HepG2 (cell line): ENCODE results near the gene NMNAT1. TPM values are rescaled to one million over a fixed set of nuclear protein-coding genes. Genes with fewer than 3 reads are reported as not detected.

Source experiments
- BRD4 ChIP-seq: sonication (generic); formaldehyde crosslinking; IDR thresholded peaks from 2 replicates; pipeline ENCODE4 v1.4.0; 2020; ENCODE audit warnings: missing genetic modification reagents
- FLYWCH1 ChIP-seq: sonication (generic); formaldehyde crosslinking; IDR thresholded peaks from 2 replicates; pipeline ENCODE4 v1.8.1; 2023; ENCODE audit warnings: mild to moderate bottlenecking, missing genetic modification reagents
- GABPA ChIP-seq, 2 experiments: IDR thresholded peaks; 2 replicates each; pipeline ENCODE4 v1.6.1; 2011 to 2016; ENCODE audit warnings: low read depth in 2 of 2, low read length in 1 of 2, missing biosample characterization in 1 of 2, missing genetic modification characterization in 1 of 2
- GMEB2 ChIP-seq: IDR thresholded peaks from 2 replicates; pipeline ENCODE4 v1.6.1; 2016; ENCODE audit warnings: missing biosample characterization, missing genetic modification reagents, low read depth
- HBP1 ChIP-seq: IDR thresholded peaks from 2 replicates; pipeline ENCODE4 v1.6.1; 2016; ENCODE audit warnings: low read depth, control low read depth
- ISL2 ChIP-seq: sonication (generic); formaldehyde crosslinking; IDR thresholded peaks from 2 replicates; pipeline ENCODE4 v1.5.0; 2020; ENCODE audit warnings: missing genetic modification reagents
- NR2C2 ChIP-seq: sonication (generic); formaldehyde crosslinking; IDR thresholded peaks from 2 replicates; pipeline ENCODE4 v1.4.0; 2020; ENCODE audit warnings: missing genetic modification reagents, mild to moderate bottlenecking, moderate library complexity, borderline replicate concordance
- PATZ1 ChIP-seq: sonication (generic); formaldehyde crosslinking; IDR thresholded peaks from 2 replicates; pipeline ENCODE4 v1.4.0; 2020; ENCODE audit warnings: missing genetic modification reagents
- PHF20 ChIP-seq: sonication (generic); formaldehyde crosslinking; IDR thresholded peaks from 2 replicates; pipeline ENCODE4 v1.5.0; 2020; ENCODE audit warnings: mild to moderate bottlenecking, missing genetic modification reagents
- PRMT3 ChIP-seq: sonication (generic); formaldehyde crosslinking; IDR thresholded peaks from 2 replicates; pipeline ENCODE4 v1.8.1; 2022; ENCODE audit warnings: low read depth, mild to moderate bottlenecking, moderate library complexity, missing genetic modification reagents, borderline replicate concordance
- RXRB ChIP-seq: IDR thresholded peaks from 2 replicates; pipeline ENCODE4 v1.6.1; 2016; ENCODE audit warnings: borderline replicate concordance, missing genetic modification reagents, missing compliant biosample characterization
- ZHX1 ChIP-seq: sonication (generic); formaldehyde crosslinking; IDR thresholded peaks from 2 replicates; pipeline ENCODE4 v1.8.1; 2022; ENCODE audit warnings: low read depth, mild to moderate bottlenecking, missing genetic modification reagents
- ZNF20 ChIP-seq: sonication (generic); formaldehyde crosslinking; IDR thresholded peaks from 2 replicates; pipeline ENCODE4 v1.4.0; 2020; ENCODE audit warnings: mild to moderate bottlenecking, moderate library complexity, missing genetic modification reagents
- ZNF224 ChIP-seq: sonication (generic); formaldehyde crosslinking; IDR thresholded peaks from 2 replicates; pipeline ENCODE4 v1.5.0; 2020; ENCODE audit warnings: mild to moderate bottlenecking, missing genetic modification reagents
- ZNF343 ChIP-seq: sonication (generic); formaldehyde crosslinking; IDR thresholded peaks from 2 replicates; pipeline ENCODE4 v1.4.0; 2020; ENCODE audit warnings: mild to moderate bottlenecking, missing genetic modification reagents
- ZNF556 ChIP-seq: sonication (generic); formaldehyde crosslinking; IDR thresholded peaks from 2 replicates; pipeline ENCODE4 v1.4.0; 2020; ENCODE audit warnings: mild to moderate bottlenecking, missing genetic modification reagents, borderline replicate concordance
- ZNF562 ChIP-seq: sonication (generic); formaldehyde crosslinking; IDR thresholded peaks from 2 replicates; pipeline ENCODE4 v1.8.0; 2022; ENCODE audit warnings: missing genetic modification reagents, borderline replicate concordance
- ZSCAN5A ChIP-seq: sonication (generic); formaldehyde crosslinking; IDR thresholded peaks from 2 replicates; pipeline ENCODE4 v1.8.0; 2022; ENCODE audit warnings: mild to moderate bottlenecking, missing genetic modification reagents, borderline replicate concordance
- polyA plus RNA-seq, 8 experiments: library from polyadenylated mRNA; depleted of rRNA in 3 of 8; stranded (reverse) in 7 of 8; unstranded in 1 of 8; fragments of >200 nt; fragmentation: Illumina TruSeq in 4 of 8; extraction: Trizol in 4 of 8; gene quantifications; 2 replicates each; pipeline versions ENCODE4 v1.2.1 to v1.2.3, GENCODE V29; 2011 to 2016; ENCODE audit warnings: low read depth in 4 of 8, missing spikeins in 1 of 8, mixed read lengths in 1 of 8; ENCODE audit not compliant: insufficient read depth in 1 of 8
- total RNA-seq, 5 experiments: library from RNA; depleted of rRNA; stranded (reverse); fragments of >200 nt; fragmentation: Illumina TruSeq; extraction: Trizol; gene quantifications; 2 replicates each; pipeline ENCODE4 v1.2.3, GENCODE V29; 2016; ENCODE audit warnings: low read depth in 1 of 5

Gene NMNAT1
- total and polyA plus RNA-seq, 2 of the 13 experiments (the other 11 are each of a cell fraction or from before 2014, with no cell fraction given): 5.6 to 12.2 TPM

- TF ChIP-seq GMEB2 (no peak), ZNF224 (CRISPR knock-in tag) (no peak), NR2C2 (CRISPR knock-in tag) (peak; percentile 80), ZNF343 (CRISPR knock-in tag) (no peak), ZNF556 (CRISPR knock-in tag) (0 out of 2 replicates have a peak, but pooled peaks have one; percentile 49), ISL2 (peak; percentile 92), ZSCAN5A (CRISPR knock-in tag) (no peak), PATZ1 (CRISPR knock-in tag) (peak; percentile 89), PHF20 (CRISPR knock-in tag) (no peak), ZHX1 (CRISPR knock-in tag) (0 out of 2 replicates have a peak, but pooled peaks have one; percentile 55), HBP1 (CRISPR knock-in tag) (no peak; the same call in 1 of the 2 replicates), ZNF562 (CRISPR knock-in tag) (no peak), BRD4 (peak; percentile 59; the same call in 1 of the 2 replicates), RXRB (peak; percentile 95), GABPA (IDR thresholded peaks at IDR 0.05; ENCODE audit: low read depth, low read length) (no peak), GABPA (CRISPR knock-in tag; IDR thresholded peaks at IDR 0.05; ENCODE audit: low read depth) (peak; percentile 73), FLYWCH1 (CRISPR knock-in tag) (no peak), ZNF20 (CRISPR knock-in tag) (no peak), PRMT3 (CRISPR knock-in tag) (no peak)
Measured at GRCh38 chr1:9929431-9930385, 13.6 kb upstream of the NMNAT1 start (continued).
